HG02642 (cell line): ENCODE data around the gene NUDT17.

Source experiments
- ATAC-seq: cut with Tn5 transposase; IDR thresholded peaks from one replicate; pipeline ENCODE4 v1.9.1; 2021; ENCODE audit warnings: mild to moderate bottlenecking; ENCODE audit not compliant: unreplicated experiment, poor library complexity

Gene NUDT17

GRCh38 chr1:145846201-145846612 lies 777 bp downstream of the NUDT17 start:
- ATAC-seq: no peak

DNA sequence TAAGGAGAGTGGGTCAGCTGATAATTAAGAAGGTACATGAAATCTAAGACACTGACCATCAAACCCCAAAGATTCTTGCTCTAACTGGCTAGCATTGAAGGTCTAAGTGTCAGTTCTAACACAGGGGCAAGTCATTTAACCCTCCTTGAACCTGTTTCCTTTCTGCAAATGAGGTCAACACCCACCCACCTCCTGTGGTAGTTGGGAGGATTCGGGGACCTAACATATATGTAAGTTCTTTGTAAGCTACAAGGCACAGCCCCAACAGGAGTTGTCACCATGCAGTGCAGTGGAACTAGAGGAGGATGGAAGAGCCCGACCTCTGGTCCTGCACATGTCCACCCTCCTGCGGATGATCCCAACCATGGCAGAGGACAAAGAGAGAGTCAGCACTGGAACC lies 2.4 kb downstream of the NUDT17 start:
- ATAC-seq: no peak

DNA sequence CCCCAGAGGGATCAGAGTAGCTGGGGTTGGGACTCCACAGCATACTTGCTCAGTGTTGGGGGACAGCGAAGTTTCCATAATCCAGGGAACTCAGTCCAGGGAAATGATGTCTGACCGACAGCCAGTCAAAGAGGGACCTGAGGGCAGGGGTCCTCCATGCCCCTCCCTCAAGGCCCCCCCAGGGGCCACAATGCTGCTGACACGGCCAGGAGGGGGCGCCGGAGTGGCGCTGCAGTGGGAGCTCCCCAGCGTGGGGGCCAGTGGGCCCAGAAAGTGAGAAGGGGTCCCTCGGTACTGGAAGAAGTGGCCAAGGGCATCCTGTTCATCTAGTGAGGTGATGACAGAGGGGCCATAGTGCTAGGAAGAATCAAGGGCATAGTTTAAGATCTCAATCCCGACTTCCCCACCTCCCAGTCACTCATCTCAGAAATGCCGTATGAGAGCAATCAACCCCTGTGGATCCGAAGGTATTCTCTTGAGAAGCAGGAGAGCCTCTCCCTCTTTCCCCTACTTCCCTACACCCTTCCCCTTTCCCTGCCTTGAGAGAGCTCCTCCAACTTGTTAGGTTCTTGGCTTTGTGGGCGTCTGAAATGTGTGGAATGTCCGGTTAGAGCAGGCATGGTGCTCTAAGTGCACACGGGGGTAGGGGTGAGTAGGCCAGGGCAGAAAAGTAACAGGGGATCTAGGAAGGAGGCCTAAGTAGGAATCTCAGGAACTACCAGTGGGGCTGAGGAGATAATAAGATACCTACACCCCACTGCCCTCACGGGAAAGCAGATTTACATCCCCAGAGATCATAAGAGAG lies 4.1 kb downstream of the NUDT17 start:
- no peak for ATAC-seq

GRCh38 chr1:145855426-145855948 lies 10.1 kb downstream of the NUDT17 start:
- ATAC-seq: no peak

DNA sequence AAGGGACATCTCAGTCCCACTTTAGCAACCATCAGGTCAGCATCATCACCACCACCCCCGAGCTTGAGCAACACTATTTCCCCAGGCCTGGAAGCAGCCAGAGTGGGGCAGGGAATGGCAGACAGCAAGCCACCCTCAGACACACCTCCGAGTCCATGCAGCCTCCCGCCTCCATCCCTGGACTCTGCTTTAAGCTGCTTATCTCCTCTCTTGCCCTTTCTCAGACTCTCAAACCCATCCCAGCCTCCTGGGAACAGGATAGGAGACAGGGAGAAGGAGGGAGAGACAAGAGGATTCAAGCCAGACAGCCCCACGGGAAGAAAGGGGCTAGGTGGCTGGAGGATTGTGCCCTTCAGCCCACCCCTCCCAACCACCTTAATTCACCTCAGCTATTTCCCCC lies 11.7 kb downstream of the NUDT17 start:
- no peak for ATAC-seq

DNA sequence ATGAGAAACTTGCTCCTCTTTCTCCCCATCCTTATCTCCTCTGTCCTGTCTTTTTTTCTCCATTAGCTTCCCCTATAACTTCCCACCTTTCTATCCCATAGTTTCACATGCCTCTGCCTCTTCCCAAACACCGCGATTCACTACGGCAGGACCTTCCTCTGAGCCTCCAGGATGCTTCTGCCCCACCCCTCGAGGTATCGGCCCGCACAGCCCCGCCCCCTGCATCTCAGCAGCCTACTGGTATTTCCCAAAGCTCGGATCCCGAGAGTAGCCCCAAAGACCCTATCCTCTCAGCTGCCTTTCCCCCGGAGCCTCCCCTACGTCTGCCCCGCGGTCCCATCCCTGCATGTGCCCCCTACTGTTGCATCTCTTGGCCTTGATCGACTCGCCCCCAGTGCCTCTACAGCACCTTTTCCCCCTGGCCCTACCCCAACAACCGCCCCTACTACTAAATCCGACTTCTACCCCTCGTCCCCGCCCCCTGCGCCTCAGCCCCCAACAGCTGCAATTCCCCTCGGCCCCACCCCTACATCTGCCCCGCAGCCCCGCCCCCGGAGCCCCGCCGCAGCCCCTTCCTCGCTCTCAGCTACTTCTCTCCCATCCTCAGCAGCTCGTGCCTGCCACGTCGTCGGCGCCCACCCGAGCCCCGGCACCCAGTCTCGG lies 12.9 kb downstream of the NUDT17 start:
- no peak for ATAC-seq

- peak; percentile 91 for ATAC-seq
Observed at GRCh38 chr1:145858901-145859490, 13.6 kb downstream of the NUDT17 start, which contains the start of gene PIAS3. PIAS3 (minus strand) TSS chr1:145859081; CDS start chr1:145858990, 91 bp downstream.

DNA sequence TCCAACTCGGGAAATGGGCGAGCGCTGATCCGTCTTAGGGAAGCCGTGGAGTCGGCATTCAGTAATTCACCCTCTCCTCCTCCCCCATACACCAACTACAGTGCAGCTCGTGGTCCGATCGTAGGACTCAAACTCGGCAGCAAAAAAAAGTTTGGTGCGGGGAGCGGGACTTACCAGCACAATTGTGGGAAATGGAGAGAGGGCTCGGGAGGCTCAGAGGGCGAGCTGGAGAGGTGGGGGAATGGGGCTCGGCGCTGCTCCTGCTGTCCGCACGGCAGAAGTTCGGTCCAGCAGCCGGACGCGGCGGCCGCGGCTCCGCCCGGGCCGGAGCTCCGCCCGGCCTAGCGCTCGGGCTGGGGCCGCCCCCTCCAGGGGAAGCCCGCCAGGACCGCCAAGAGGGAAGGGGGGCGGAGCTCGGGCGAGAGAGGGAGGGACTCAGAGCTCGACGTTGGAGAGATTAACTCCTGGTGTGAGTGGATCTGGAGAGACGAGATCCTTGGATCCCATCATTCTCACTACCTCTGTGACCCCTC lies 14.1 kb downstream of the NUDT17 start:
- ATAC-seq: peak; percentile 79

DNA sequence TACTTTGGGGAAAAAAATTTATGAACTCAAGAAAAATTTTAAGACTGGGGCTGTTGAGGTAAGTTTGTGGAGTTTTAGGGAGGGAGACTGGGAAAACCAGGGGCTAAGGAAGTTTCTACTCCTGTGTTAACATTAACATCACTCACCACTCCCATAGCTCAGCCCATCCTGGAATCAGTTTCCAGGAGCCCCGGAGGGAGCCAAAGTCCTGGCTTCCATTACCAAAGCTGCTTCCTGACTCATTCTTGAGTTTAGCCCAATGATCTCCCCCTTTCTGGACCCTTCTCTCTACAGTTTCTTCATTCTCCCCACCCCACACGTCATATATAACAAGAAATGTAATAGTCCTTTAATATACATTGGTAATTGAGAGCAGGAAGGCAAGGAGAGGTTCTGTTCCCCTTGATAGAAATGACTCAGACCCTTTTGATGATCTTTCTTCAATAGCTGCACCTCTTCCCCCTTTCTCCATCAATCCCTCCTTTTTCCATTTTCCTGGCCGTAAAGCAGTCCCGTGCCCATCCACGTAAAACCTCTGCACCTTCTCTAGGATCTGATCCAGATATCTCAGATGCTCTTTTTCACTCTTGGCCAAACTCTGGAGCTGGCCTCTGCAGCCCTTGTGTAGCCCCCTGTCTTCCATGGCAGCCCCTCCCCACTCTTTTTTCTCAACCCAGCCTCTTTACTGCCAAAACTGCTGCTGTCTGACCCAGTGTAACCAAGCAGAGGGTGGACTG lies 18.0 kb downstream of the NUDT17 start:
- ATAC-seq: no peak

DNA sequence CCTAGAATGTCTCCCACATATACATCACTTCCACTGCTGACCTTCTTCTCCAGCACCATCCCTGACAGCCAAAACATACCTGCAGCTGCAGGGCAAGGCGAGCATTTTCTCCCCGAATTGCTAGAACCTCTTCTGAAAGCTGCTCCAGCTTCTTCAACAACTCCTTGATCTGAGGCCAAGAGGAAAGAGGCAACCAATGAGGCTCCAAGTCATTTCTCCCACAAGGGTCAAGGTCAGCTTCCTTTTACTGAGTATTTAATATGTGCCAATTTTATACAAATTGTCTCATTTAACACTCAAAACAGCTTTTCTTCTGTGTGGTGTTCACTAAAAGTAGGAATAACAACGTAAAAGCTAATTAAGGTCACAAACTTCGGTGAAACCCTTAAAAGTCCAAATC lies 22.8 kb downstream of the NUDT17 start:
- ATAC-seq: no peak

- ATAC-seq: no peak
Observed at GRCh38 chr1:145871994-145872924, 26.8 kb downstream of the NUDT17 start.

GRCh38 chr1:145874646-145875045 lies 29.2 kb downstream of the NUDT17 start:
- ATAC-seq: no peak

DNA sequence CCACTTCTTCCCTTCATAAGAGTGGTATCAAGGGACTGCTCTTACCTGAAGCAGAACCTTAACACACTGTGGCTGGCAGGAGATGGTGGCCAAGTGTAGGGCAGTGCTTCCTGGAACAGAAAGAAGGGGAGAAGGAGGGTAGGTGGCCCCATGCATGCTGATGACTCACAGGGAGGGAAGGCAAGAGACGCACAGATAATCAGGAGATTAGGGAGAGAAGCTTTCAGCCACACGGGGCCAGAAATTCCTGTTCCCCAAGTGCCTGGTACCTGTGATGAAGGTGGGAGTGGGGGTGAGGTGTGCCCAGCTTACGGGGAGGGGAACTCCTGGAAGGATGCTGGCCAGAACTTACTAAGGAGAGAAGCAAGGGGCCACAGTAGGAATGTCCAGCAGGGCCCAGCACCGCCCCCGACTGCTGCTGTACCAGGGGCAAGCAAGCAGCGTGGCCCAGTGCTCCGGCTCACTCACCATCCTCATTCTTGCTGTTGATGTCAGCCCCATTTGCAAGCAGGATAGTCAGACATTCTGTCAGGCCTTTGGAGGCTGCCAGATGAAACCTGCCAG lies 32.6 kb downstream of the NUDT17 start:
- no peak for ATAC-seq

DNA sequence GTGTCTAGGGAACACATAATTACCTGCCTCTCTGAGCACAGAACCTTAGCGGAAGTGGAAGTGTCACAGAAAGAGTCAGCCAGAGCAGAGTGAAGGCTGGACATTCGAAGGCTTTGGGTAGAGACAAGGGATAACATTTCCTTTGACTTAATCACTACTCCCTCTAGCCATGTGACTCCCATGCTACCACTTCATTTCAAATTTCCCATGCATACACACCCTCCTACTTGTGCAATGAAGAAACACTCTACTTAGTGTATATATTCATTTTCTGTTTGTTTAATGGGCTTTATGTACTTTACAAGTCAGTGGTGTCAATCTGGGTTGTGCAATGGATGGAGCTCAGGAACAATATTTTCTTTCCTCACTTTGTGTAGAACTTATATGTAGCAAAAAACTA lies 33.3 kb downstream of the NUDT17 start:
- ATAC-seq: no peak

GRCh38 chr1:145879775-145880174 lies 34.3 kb downstream of the NUDT17 start:
- no peak for ATAC-seq

DNA sequence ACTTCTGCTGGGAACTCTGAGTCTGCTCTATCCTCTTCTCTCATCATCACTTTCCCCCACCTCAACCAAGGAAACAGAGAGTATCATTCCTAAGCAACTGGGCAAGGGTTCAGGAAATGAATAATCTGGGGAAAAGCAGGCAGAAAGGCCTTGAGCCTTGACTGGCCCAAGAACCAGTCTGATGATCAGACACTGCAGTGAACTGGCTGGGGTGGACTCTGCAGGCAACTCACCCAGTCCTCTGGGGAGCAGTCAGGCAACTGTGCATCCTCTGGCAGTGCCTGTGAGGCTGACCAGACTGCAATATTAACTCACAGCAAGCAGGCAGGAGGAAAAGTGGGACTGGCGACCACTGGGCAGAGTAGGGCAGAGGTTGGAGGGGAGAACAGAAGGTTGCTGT lies 39.2 kb downstream of the NUDT17 start:
- no peak for ATAC-seq

GRCh38 chr1:145885738-145886287 lies 40.4 kb downstream of the NUDT17 start, which contains the start of gene ANKRD35:
ANKRD35 (minus strand) TSS chr1:145885866; CDS start chr1:145885758, 108 bp downstream.
- ATAC-seq: peak; percentile 99

DNA sequence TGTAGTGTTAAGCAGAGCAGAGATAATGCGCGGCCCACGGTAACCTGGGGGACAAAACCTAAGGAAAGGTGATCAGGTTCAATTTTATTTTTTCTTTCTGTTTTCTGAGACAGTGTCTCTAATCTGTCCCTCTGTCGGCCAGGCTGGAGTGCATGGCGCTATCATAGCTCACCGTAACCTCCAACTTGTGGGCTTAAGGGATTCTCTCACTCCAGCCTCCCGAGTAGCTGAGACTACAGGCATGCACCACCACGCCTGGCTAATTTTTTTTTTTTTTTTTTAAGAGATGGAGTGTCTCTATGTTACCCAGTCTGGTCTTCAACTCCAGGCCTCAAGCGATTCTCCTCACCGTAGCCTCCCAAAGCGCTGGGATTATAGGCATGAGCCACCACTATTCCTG lies 41.0 kb downstream of the NUDT17 start:
- ATAC-seq: no peak
